SH-SY5Y (cell line): ENCODE results near the gene CEMIP2.

ENCODE experiments used
- GATA2 ChIP-seq: IDR thresholded peaks from 2 replicates; pipeline ENCODE4 v1.6.1; 2011; ENCODE audit warnings: mild to moderate bottlenecking, low read depth, low read length
- GATA3 ChIP-seq: IDR thresholded peaks from 2 replicates; pipeline ENCODE4 v1.6.1; 2011; ENCODE audit warnings: low read depth, mild to moderate bottlenecking, low read length, moderate library complexity

DNA sequence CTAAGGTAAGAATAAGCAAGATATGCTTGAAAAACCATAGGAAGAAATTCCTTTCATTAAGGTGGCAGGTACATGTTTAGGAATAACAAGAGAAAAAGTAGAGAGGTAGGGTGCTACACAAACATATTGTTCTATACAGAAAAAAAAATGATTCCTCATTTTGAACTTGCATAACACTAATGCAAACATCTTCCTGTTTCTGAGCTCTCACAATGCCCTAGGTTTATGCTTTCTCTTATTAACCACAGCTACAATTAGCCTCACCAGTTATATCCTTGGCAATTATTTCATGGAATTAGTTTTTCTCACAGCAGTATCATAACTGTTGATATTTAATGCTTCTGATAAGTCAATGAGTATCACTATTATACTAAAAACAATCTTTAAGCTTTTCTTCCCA lies 20.7 kb downstream of the CEMIP2 start:
- no peak for TF ChIP-seq GATA2
- TF ChIP-seq GATA3, result no peak
